ENCODE results near the gene UST.

Gene UST

GRCh38 chr6:149016716-149017115, 269.9 kb downstream of the UST start:
- Histone ChIP-seq H3K14ac (ENCODE audit: low read length in 2 of 2) (no peak overlapping the region), H4K8ac (ENCODE audit: low read length) (no peak overlapping the region), H2BK120ac (ENCODE audit: low read depth, low read length) (no peak overlapping the region), H3K36me3 (ENCODE audit: control insufficient read depth in 1 of 2, insufficient read depth in 2 of 2, low read depth in 1 of 2, low read length in 2 of 2) (peaks cover 0 to 13% of the 10 kb centered on the region in 2 experiments), H4K91ac (ENCODE audit: low read length) (no peak overlapping the region), H3K4me2 (ENCODE audit: low read length, poor library complexity, severe bottlenecking) (no peak overlapping the region), H3K9ac (ENCODE audit: low read length) (no peak overlapping the region), H2AFZ (ENCODE audit: low read depth, low read length) (no peak overlapping the region), H3K4me3 (ENCODE audit: insufficient read depth in 1 of 2, low read depth in 1 of 2, low read length in 2 of 2) (no peak overlapping the region), H3K27ac (ENCODE audit: low read length, poor library complexity, severe bottlenecking) (no peak overlapping the region), H3K4me1 (ENCODE audit: control insufficient read depth, insufficient read depth, low read depth, low read length) (peaks cover 13% of the 10 kb centered on the region), H2BK12ac (ENCODE audit: low read length in 2 of 2) (no peak overlapping the region), H3K9me3 (ENCODE audit: control insufficient read depth, low read length) (no peaks in the 10 kb centered on the region), H3K79me1 (replicated peaks; ENCODE audit: low read length, poor library complexity, severe bottlenecking) (no peaks in the 10 kb centered on the region), H3K18ac (ENCODE audit: low read depth in 1 of 2, low read length in 2 of 2) (no peak overlapping the region), H2BK5ac (ENCODE audit: low read depth, low read length, poor library complexity, severe bottlenecking) (no peak overlapping the region), H2AK5ac (ENCODE audit: low read length, severe bottlenecking) (no peak overlapping the region), H2BK15ac (ENCODE audit: low read depth, poor library complexity, severe bottlenecking) (no peak overlapping the region), H3K4ac (ENCODE audit: low read depth in 1 of 2, low read length in 2 of 2) (no peak overlapping the region), H3K27me3 (ENCODE audit: control insufficient read depth in 1 of 2, insufficient read depth in 1 of 2, low read length in 2 of 2) (no peaks in the 10 kb centered on the region), H3K23ac (ENCODE audit: low read length in 2 of 2) (no peak overlapping the region)
- 97% methylated on average over 7 of the region's 7 CpGs for WGBS
- DNase-seq, result no peak

DNA sequence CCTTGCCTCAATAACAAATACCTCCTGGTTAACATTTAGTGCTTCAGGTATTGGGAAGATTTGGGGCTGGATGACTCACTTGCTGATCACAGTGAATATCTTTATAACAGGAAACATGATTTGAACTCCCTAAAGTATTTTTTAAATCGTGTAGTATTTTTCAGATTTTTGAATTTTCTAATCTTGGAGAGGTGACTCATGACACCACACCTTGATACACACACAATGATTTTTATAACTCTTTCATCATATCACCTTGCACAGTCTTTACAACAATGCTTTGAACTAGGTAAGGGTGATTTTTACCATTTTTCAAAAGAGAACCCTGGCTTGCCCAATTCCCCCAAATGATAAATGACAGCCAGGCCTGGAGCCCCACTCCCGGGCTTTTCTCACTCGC, 273.5 kb downstream of the UST start:
- no peak overlapping the region for H2AFZ ChIP-seq (ENCODE audit: low read depth, low read length)
- H4K91ac ChIP-seq (ENCODE audit: low read length), result no peak overlapping the region
- no peaks in the 10 kb centered on the region for H3K27me3 ChIP-seq (ENCODE audit: control insufficient read depth in 1 of 2, insufficient read depth in 1 of 2, low read length in 2 of 2)
- H3K18ac ChIP-seq (ENCODE audit: low read depth in 1 of 2, low read length in 2 of 2), result no peak overlapping the region
- 100% methylated on average over 2 of the region's 3 CpGs for WGBS
- H3K9ac ChIP-seq (ENCODE audit: low read length), result no peak overlapping the region
- no peak overlapping the region for H3K4me2 ChIP-seq (ENCODE audit: low read length, poor library complexity, severe bottlenecking)
- no peak for DNase-seq
- no peak overlapping the region for H4K8ac ChIP-seq (ENCODE audit: low read length)
- H3K4me3 ChIP-seq (ENCODE audit: insufficient read depth in 1 of 2, low read depth in 1 of 2, low read length in 2 of 2), result no peak overlapping the region
- no peak overlapping the region for H2AK5ac ChIP-seq (ENCODE audit: low read length, severe bottlenecking)
- H2BK120ac ChIP-seq (ENCODE audit: low read depth, low read length), result no peak overlapping the region
- peaks cover 3 to 31% of the 10 kb centered on the region in 2 experiments for H3K36me3 ChIP-seq (ENCODE audit: control insufficient read depth in 1 of 2, insufficient read depth in 2 of 2, low read depth in 1 of 2, low read length in 2 of 2)
- no peak overlapping the region for H3K14ac ChIP-seq (ENCODE audit: low read length in 2 of 2)
- H3K4me1 ChIP-seq (ENCODE audit: control insufficient read depth, insufficient read depth, low read depth, low read length), result peaks cover 4% of the 10 kb centered on the region
- H3K9me3 ChIP-seq (ENCODE audit: control insufficient read depth, low read length), result no peaks in the 10 kb centered on the region
- no peaks in the 10 kb centered on the region for H3K79me1 ChIP-seq (replicated peaks; ENCODE audit: low read length, poor library complexity, severe bottlenecking)
- H2BK5ac ChIP-seq (ENCODE audit: low read depth, low read length, poor library complexity, severe bottlenecking), result no peak overlapping the region
- no peak overlapping the region for H3K27ac ChIP-seq (ENCODE audit: low read length, poor library complexity, severe bottlenecking)
- no peak overlapping the region for H2BK15ac ChIP-seq (ENCODE audit: low read depth, poor library complexity, severe bottlenecking)
- H3K23ac ChIP-seq (ENCODE audit: low read length in 2 of 2), result no peak overlapping the region
- no peak overlapping the region for H2BK12ac ChIP-seq (ENCODE audit: low read length in 2 of 2)
- H3K4ac ChIP-seq (ENCODE audit: low read depth in 1 of 2, low read length in 2 of 2), result no peak overlapping the region

DNA sequence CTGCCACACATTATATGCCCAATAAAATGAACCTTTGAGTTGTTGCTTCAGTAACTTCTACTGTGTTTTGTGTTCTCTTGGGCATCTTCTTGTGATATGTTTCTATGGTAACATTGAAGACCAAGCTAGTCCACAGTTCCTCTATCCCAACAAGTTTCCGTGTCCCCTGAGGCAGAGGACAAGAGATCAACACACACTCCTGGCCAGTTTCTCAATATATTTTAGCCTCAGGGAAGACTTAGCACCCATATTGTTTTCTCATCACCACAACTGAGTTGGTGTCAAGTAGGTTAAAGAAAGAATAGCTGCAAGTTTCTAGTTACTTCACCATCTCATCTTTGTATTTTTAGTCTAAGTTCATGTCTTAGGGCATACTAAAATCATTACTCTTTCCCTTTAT, 277.5 kb downstream of the UST start:
- no peak for DNase-seq
- Histone ChIP-seq H3K18ac (ENCODE audit: low read depth in 1 of 2, low read length in 2 of 2) (no peak overlapping the region), H2BK5ac (ENCODE audit: low read depth, low read length, poor library complexity, severe bottlenecking) (no peak overlapping the region), H3K23ac (ENCODE audit: low read length in 2 of 2) (no peak overlapping the region), H3K27me3 (ENCODE audit: control insufficient read depth in 1 of 2, insufficient read depth in 1 of 2, low read length in 2 of 2) (no peaks in the 10 kb centered on the region), H2AK5ac (ENCODE audit: low read length, severe bottlenecking) (no peak overlapping the region), H4K8ac (ENCODE audit: low read length) (no peak overlapping the region), H2BK12ac (ENCODE audit: low read length in 2 of 2) (no peak overlapping the region), H3K36me3 (ENCODE audit: control insufficient read depth in 1 of 2, insufficient read depth in 2 of 2, low read depth in 1 of 2, low read length in 2 of 2) (peaks cover 3 to 29% of the 10 kb centered on the region in 2 experiments), H2AFZ (ENCODE audit: low read depth, low read length) (no peak overlapping the region), H2BK120ac (ENCODE audit: low read depth, low read length) (no peak overlapping the region), H2BK15ac (ENCODE audit: low read depth, poor library complexity, severe bottlenecking) (no peak overlapping the region), H4K91ac (ENCODE audit: low read length) (no peak overlapping the region), H3K14ac (ENCODE audit: low read length in 2 of 2) (no peak overlapping the region), H3K9me3 (ENCODE audit: control insufficient read depth, low read length) (no peaks in the 10 kb centered on the region), H3K4ac (ENCODE audit: low read depth in 1 of 2, low read length in 2 of 2) (no peak overlapping the region), H3K79me1 (replicated peaks; ENCODE audit: low read length, poor library complexity, severe bottlenecking) (no peaks in the 10 kb centered on the region), H3K4me1 (ENCODE audit: control insufficient read depth, insufficient read depth, low read depth, low read length) (no peaks in the 10 kb centered on the region), H3K9ac (ENCODE audit: low read length) (no peak overlapping the region), H3K27ac (ENCODE audit: low read length, poor library complexity, severe bottlenecking) (no peak overlapping the region), H3K4me2 (ENCODE audit: low read length, poor library complexity, severe bottlenecking) (no peak overlapping the region), H3K4me3 (ENCODE audit: insufficient read depth in 1 of 2, low read depth in 1 of 2, low read length in 2 of 2) (no peak overlapping the region)
- 100% methylated on average over 1 of the region's 1 CpG for whole genome bisulfite sequencing

DNA sequence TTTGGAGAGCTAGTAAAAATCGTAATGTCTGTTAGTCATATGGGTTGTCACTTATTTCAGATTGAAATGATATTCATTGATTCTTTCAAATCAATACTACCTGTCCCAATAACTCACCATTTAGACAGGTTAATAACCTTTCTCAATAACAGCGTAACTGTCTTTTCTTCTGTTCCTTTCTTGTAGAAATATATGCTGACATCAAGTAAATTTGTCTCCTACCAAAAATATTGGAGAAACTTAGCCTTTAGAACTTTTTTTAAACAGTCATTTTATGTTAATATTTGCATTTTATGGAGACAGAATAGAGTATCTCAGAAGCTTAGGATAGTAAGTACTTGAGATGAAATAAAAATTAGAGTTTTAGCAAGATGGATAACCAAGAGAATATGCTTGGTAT, 278.2 kb downstream of the UST start:
- Histone ChIP-seq H3K79me1 (replicated peaks; ENCODE audit: low read length, poor library complexity, severe bottlenecking) (no peaks in the 10 kb centered on the region), H3K23ac (ENCODE audit: low read length in 2 of 2) (no peak overlapping the region), H3K27me3 (ENCODE audit: control insufficient read depth in 1 of 2, insufficient read depth in 1 of 2, low read length in 2 of 2) (no peaks in the 10 kb centered on the region), H3K4me2 (ENCODE audit: low read length, poor library complexity, severe bottlenecking) (no peak overlapping the region), H3K14ac (ENCODE audit: low read length in 2 of 2) (no peak overlapping the region), H2BK15ac (ENCODE audit: low read depth, poor library complexity, severe bottlenecking) (no peak overlapping the region), H3K36me3 (ENCODE audit: control insufficient read depth in 1 of 2, insufficient read depth in 2 of 2, low read depth in 1 of 2, low read length in 2 of 2) (peaks cover 3 to 24% of the 10 kb centered on the region in 2 experiments), H3K4ac (ENCODE audit: low read depth in 1 of 2, low read length in 2 of 2) (no peak overlapping the region), H2AFZ (ENCODE audit: low read depth, low read length) (no peak overlapping the region), H4K91ac (ENCODE audit: low read length) (no peak overlapping the region), H3K9ac (ENCODE audit: low read length) (no peak overlapping the region), H4K8ac (ENCODE audit: low read length) (no peak overlapping the region), H2BK5ac (ENCODE audit: low read depth, low read length, poor library complexity, severe bottlenecking) (no peak overlapping the region), H2AK5ac (ENCODE audit: low read length, severe bottlenecking) (no peak overlapping the region), H2BK120ac (ENCODE audit: low read depth, low read length) (no peak overlapping the region), H2BK12ac (ENCODE audit: low read length in 2 of 2) (no peak overlapping the region), H3K18ac (ENCODE audit: low read depth in 1 of 2, low read length in 2 of 2) (no peak overlapping the region), H3K4me1 (ENCODE audit: control insufficient read depth, insufficient read depth, low read depth, low read length) (peaks cover 1% of the 10 kb centered on the region), H3K4me3 (ENCODE audit: insufficient read depth in 1 of 2, low read depth in 1 of 2, low read length in 2 of 2) (no peak overlapping the region), H3K27ac (ENCODE audit: low read length, poor library complexity, severe bottlenecking) (no peak overlapping the region), H3K9me3 (ENCODE audit: control insufficient read depth, low read length) (no peaks in the 10 kb centered on the region)
- WGBS, result no CpG with 5 or more reads among the region's 2 CpGs
- DNase-seq, result no peak

All from mesenchymal stem cell (in vitro differentiated cells and primary cell).